GM21576 (cell line): ENCODE results near the gene FGD4.

Experiments used
- ATAC-seq: cut with Tn5 transposase; IDR thresholded peaks from one replicate; pipeline ENCODE4 v1.9.1; 2021; ENCODE audit warnings: mild to moderate bottlenecking, moderate library complexity; ENCODE audit not compliant: unreplicated experiment

FGD4 gene

GRCh38 chr12:32402946-32403345, 3.6 kb downstream of the FGD4 start:
- ATAC-seq: no peak

- no peak for ATAC-seq
Measured at GRCh38 chr12:32407795-32408194, 8.4 kb downstream of the FGD4 start.

GRCh38 chr12:32413412-32413811, 14.1 kb downstream of the FGD4 start:
- ATAC-seq: no peak

GRCh38 chr12:32418221-32418620, 18.9 kb downstream of the FGD4 start:
- ATAC-seq: no peak

- no peak for ATAC-seq
Measured at GRCh38 chr12:32418903-32419519, 19.7 kb downstream of the FGD4 start.

GRCh38 chr12:32419520-32419960, 20.2 kb downstream of the FGD4 start:
- ATAC-seq: no peak

- no peak for ATAC-seq
Measured at GRCh38 chr12:32420356-32420755, 21.0 kb downstream of the FGD4 start.

- no peak for ATAC-seq
Measured at GRCh38 chr12:32423559-32423958, 24.2 kb downstream of the FGD4 start.

- no peak for ATAC-seq
Measured at GRCh38 chr12:32431025-32431424, 31.7 kb downstream of the FGD4 start.

- no peak for ATAC-seq
Measured at GRCh38 chr12:32435921-32436705, 36.8 kb downstream of the FGD4 start.

GRCh38 chr12:32437095-32437515, 37.7 kb downstream of the FGD4 start:
- no peak for ATAC-seq

GRCh38 chr12:32440120-32440865, 40.9 kb downstream of the FGD4 start:
- no peak for ATAC-seq

GRCh38 chr12:32443491-32443890, 44.1 kb downstream of the FGD4 start:
- no peak for ATAC-seq

GRCh38 chr12:32444895-32445294, 45.5 kb downstream of the FGD4 start:
- no peak for ATAC-seq

- no peak for ATAC-seq
Measured at GRCh38 chr12:32445356-32445755, 46.0 kb downstream of the FGD4 start.

- ATAC-seq: no peak
Measured at GRCh38 chr12:32446316-32447119, 47.2 kb downstream of the FGD4 start.

GRCh38 chr12:32448586-32448985, 49.2 kb downstream of the FGD4 start:
- no peak for ATAC-seq

- no peak for ATAC-seq
Measured at GRCh38 chr12:32450363-32450762, 51.0 kb downstream of the FGD4 start.

- no peak for ATAC-seq
Measured at GRCh38 chr12:32450768-32451167, 51.4 kb downstream of the FGD4 start.

- ATAC-seq: no peak
Measured at GRCh38 chr12:32451816-32452215, 52.5 kb downstream of the FGD4 start.

GRCh38 chr12:32454075-32454474, 54.7 kb downstream of the FGD4 start:
- ATAC-seq: no peak
